GM13976 (cell line): Measurements from ENCODE around the gene JAKMIP1.

ENCODE experiments used
- DNase-seq: peaks from one replicate; pipeline ENCODE4 v3.0.0; 2012; ENCODE audit warnings: low spot score
- in situ Hi-C: fragments of 300-500 bp; cut with MboI; formaldehyde crosslinking; loops from one replicate; pipeline ENCODE4 v1.12.0; 2022; ENCODE audit warnings: low sequenced_read_pairs, mixed read lengths, inconsistent platforms; ENCODE audit not compliant: unreplicated experiment
- TF ChIP-seq, protein P1 (sequence below): IDR thresholded peaks from 2 replicates; pipeline ENCODE4 v1.5.1; 2012; ENCODE audit warnings: borderline replicate concordance, mild to moderate bottlenecking; ENCODE audit not compliant: insufficient read depth; ENCODE audit errors: extremely low read depth, missing control alignments, control extremely low read depth

JAKMIP1 gene

DNA sequence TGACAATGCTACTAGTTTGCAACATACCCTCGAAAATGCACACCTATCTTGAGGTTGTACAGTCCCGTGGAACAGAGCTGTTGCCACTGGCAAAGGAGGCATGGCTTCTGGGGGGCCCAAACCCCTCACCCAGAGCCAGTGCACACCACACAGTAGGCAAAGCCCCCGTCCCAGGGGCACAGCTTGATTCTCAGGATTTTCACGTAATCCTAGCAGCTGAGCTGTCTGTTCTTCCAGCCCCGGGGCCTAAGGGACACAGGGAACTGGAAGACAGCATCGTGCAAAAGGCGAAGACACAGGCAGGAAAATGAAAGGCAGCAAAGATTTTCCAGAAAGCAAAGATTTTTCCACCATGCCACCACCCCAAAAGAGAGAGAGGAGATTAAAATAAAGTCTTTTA, 77.2 kb downstream of the JAKMIP1 start:
- in situ Hi-C loops = no loop called here
- TF ChIP-seq, protein P1, sequence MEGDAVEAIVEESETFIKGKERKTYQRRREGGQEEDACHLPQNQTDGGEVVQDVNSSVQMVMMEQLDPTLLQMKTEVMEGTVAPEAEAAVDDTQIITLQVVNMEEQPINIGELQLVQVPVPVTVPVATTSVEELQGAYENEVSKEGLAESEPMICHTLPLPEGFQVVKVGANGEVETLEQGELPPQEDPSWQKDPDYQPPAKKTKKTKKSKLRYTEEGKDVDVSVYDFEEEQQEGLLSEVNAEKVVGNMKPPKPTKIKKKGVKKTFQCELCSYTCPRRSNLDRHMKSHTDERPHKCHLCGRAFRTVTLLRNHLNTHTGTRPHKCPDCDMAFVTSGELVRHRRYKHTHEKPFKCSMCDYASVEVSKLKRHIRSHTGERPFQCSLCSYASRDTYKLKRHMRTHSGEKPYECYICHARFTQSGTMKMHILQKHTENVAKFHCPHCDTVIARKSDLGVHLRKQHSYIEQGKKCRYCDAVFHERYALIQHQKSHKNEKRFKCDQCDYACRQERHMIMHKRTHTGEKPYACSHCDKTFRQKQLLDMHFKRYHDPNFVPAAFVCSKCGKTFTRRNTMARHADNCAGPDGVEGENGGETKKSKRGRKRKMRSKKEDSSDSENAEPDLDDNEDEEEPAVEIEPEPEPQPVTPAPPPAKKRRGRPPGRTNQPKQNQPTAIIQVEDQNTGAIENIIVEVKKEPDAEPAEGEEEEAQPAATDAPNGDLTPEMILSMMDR = no peak
- DNase-seq = no peak

DNA sequence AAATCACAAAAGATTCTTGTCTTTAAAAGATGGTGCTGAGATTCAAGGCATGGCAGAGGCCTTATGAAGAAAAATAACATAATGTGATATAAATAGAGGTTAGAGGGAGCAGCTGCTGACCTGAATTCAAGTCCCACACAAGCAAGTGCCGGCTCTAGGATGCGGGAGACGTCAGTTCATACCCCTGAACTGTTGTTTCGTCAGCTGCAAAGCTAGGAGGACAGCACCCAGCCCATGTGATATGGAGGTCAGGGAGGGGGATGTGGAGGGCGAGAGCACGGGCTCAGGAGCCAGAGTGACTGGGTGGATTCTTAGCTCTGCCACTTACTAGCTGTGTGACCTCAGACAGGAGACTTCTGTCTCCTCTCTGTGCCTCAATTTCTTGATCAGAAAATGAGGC, 77.9 kb downstream of the JAKMIP1 start:
- TF ChIP-seq, protein P1 = no peak
- no peak for DNase-seq
- in situ Hi-C loops = no loop called here

DNA sequence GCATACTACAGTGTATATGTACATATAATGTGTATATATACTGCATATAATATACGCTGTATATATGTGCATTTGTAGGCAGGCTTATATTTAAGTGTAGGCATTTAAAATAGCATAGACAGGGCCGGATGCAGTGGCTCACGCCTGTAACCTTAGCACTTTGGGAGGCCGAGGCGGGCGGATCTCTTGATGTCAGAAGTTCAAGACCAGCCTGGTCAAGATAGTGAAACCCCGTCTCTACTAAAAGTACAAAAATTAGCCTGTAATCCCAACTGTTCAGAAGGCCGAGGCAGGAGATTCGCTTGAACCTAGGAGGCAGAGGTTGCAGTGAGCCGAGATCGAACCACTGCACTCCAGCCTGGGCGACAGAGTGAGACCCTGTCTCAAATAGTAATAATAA, 78.4 kb downstream of the JAKMIP1 start:
- TF ChIP-seq, protein P1 = no peak
- in situ Hi-C loops = no loop called here
- no peak for DNase-seq

DNA sequence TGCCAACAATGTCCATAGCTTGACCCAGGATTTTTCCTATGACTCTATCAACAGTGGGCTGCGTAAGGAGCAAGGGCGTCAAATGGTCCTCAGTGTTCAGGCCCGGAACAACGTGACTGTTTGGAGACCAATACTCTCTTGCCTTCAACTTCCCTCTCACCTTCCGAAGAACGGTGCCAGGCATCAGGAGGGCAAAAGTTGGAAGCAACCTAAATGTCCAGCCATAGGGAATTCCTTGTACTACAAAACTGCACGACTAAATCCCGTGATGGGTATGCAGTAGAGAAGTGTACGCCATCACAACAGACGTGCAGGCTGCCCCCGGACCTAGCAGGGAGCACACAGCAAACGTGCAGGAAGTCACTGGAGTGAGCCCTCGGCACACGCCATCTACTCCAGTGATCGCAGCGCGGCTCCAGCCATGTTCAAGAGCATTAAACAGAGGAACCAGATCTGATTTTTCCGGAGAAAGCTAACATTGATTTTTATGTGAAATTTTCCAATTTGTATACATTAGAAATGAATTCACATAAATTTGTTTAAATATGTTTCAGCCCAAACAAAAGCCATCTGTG, 79.0 kb downstream of the JAKMIP1 start:
- no peak for DNase-seq
- TF ChIP-seq, protein P1 = no peak
- in situ Hi-C loops = no loop called here

DNA sequence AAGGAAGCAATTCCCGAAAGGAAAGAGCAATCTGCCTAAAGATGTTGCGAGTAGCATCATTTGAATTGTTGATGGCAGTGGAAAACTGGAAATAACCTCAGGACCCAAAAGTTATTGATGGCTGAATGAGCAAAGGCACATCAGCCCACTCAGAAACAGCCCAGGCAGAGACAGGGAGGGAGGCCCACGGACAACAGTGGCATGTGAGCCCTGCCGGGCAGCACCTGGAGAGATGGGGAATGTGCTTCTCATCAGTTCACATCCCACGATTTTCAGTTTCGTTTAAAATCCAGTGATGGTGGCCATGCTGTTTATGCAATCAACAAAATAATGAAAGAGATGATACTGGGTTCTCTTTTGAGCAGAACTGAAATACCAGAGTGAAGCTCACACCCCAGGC, 80.0 kb downstream of the JAKMIP1 start:
- DNase-seq = no peak
- in situ Hi-C loops = no loop called here

DNA sequence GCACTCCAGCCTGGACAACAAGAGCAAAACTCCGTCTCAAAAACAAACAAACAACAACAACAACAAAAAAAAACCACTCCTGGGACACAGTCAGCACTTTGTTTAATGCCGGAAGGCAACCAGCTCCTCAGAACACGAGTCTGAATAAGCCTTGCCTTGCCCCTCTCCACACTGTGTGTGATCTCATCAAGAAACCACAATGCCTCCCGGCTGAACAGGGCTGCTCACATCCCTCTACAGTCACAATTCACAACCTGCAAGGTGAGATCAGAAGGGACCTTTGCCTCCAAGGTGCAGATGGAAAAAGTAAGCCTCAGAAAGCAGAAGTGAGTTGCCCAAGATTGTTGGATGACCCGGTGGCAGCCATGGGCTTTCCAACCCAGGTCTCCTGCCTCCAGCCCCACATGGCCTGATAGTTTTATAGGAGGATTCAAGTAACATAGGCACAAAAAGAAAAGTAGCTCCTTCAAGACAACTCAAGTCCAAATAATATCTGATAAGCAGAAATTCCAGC, 80.8 kb downstream of the JAKMIP1 start:
- DNase-seq = no peak
- TF ChIP-seq, protein P1 = no peak
- in situ Hi-C loops = no loop called here

More for the DNA sequence above, 80.0 kb downstream of the JAKMIP1 start:
- TF ChIP-seq, protein P1 = no peak
